GM18517 (cell line): ENCODE results near the gene MTO1.
"Not testable (repeated sequence)": the region's sequence is repeated elsewhere in the genome, so short reads cannot be mapped to it uniquely, and the experiment has no call there.

Source experiments
- ATAC-seq: cut with Tn5 transposase; IDR thresholded peaks from one replicate; pipeline ENCODE4 v1.9.1; 2021; ENCODE audit warnings: mild to moderate bottlenecking, moderate library complexity; ENCODE audit not compliant: unreplicated experiment

MTO1 gene, protein sequence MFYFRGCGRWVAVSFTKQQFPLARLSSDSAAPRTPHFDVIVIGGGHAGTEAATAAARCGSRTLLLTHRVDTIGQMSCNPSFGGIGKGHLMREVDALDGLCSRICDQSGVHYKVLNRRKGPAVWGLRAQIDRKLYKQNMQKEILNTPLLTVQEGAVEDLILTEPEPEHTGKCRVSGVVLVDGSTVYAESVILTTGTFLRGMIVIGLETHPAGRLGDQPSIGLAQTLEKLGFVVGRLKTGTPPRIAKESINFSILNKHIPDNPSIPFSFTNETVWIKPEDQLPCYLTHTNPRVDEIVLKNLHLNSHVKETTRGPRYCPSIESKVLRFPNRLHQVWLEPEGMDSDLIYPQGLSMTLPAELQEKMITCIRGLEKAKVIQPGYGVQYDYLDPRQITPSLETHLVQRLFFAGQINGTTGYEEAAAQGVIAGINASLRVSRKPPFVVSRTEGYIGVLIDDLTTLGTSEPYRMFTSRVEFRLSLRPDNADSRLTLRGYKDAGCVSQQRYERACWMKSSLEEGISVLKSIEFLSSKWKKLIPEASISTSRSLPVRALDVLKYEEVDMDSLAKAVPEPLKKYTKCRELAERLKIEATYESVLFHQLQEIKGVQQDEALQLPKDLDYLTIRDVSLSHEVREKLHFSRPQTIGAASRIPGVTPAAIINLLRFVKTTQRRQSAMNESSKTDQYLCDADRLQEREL

DNA sequence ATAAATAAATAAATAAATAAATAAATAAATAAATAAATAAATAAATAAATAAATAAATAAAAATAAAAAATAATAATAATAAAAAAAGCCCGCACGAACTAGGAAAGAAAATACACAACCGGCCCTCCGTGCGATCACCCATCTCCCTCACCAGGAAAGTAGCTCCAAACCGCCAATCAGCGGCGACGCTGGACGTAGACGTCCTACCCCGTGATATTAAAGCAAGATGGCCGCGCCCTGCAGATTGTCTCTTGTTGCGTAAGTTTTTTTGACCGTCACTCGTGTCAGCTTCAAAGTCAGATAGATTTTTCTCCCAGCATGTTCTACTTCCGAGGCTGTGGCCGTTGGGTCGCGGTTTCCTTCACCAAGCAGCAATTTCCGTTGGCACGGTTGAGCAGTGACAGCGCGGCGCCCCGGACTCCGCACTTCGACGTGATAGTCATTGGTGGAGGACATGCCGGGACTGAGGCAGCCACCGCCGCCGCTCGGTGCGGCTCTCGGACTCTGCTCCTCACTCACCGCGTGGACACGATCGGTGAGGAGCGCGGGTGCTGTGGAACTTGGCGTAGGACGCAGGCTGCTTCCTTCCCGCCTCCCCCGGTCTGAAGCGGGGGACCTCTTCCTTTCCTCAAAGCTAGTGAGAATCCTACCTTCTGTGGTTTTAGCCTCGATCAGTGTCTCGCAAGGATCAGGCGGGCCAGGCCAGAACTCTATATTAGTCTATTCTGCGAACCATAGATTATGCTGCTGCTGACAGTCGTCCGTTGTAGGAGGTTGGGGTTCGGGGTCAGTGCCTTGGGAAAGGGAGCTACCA, at the start of gene MTO1:
TSS of gene MTO1 (plus strand) at position 201 of the 814 bp plus-strand sequence. CDS start at position 319, 118 bp downstream.
- ATAC-seq = peak; percentile 96

DNA sequence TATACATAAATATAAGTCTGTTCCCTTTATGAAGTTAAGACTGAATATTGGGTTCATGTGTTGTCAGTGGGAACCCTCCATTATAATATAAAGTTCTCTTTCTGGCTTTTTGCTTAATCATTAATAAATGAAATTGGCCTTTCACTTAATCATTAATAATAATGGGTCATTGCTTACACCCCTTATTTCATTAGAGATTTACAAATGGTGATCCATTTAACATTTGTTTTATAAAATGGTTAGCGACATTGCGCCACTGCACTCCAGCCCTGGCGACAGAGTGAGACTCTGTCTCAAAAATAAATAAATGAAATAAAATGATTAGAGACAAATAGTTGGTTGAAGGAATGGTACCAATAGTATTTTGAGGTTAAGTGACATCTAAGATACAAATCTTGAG, 48.4 kb upstream of the MTO1 start:
- no peak for ATAC-seq

DNA sequence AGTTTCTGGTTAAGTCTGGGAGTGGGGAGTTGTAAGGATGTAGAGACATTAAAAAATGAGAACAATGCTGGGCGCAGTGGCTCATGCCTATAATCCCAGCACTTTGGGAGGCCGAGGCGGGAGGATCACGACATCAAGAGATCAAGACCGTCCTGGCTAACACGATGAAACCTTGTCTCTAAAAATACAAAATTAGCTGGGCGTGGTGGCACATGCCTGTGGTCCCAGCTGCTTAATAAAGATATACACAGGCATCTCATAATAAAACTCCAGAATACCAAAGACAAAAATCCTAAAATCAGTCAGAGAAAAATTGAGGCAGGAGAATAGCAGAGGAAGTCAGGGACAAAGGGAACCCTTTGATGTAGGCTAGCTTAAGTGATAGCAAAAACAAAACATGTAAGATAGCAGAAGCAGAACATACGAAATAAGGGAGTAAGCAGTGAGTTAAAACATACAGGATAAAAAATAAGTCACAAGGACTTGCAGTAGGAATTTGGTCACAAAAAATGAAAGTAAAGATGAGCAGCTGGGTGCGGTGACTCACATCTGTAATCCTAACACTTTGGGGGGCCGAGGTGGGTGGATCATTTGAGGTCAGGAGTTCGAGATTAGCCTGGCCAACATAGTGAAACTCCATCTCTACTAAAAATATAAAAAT, 43.3 kb upstream of the MTO1 start:
- ATAC-seq = no peak

DNA sequence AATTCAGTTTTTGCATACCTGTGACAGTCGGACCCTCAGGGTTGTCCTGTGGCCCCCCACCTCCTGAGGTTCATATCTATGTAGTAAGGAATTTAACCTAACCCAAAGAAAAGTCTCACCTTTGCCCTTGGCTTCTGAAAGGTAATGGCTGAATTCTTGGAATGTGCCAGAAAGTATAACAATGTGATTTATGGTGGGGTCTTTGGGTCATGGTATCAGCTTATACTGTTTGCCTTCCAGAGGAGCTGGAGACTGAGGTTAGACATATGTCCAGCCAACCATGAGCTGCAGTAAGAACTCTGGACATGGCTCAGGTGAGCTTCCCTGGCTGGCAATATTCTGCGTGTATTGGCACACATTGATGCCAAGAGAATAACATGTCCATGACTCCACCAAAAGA, 40.0 kb upstream of the MTO1 start:
- ATAC-seq = no peak

DNA sequence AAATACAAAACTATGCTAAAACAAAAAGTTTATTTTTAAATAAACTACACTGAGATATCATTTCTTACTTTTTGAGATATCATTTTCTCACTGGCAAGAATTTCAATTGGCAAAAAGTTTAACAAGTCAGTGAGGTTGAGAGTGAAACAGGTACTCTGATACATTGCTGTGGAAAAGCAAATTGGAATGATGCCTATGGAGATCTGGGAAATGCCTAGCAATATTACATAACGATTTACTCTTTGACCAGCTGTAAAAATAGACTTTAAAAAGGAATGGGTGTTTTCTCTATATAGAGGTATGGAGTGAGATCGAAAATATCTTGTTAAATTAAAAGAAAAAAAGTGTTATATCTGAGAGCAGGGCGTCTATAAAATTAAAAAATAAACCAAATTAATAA, 26.3 kb upstream of the MTO1 start:
- no peak for ATAC-seq

DNA sequence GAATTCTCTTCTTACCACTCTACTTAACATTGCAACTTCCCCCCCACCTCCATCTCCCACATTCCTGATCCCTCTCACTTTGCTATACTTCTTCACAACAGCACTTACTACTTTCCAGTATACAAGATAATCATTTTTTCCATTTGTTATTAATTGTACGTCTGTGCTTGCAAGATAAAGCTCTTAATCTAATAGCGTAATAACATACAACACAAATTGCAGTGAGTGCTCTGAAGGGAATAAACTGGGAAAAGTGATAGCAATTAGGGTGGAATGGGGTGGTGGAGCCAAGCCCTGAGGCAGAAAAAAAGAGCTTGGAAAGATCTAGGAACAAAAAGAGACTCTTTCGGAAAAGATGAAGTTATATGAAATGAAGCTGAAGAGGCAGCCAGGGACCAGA, 18.0 kb upstream of the MTO1 start:
- ATAC-seq = no peak

DNA sequence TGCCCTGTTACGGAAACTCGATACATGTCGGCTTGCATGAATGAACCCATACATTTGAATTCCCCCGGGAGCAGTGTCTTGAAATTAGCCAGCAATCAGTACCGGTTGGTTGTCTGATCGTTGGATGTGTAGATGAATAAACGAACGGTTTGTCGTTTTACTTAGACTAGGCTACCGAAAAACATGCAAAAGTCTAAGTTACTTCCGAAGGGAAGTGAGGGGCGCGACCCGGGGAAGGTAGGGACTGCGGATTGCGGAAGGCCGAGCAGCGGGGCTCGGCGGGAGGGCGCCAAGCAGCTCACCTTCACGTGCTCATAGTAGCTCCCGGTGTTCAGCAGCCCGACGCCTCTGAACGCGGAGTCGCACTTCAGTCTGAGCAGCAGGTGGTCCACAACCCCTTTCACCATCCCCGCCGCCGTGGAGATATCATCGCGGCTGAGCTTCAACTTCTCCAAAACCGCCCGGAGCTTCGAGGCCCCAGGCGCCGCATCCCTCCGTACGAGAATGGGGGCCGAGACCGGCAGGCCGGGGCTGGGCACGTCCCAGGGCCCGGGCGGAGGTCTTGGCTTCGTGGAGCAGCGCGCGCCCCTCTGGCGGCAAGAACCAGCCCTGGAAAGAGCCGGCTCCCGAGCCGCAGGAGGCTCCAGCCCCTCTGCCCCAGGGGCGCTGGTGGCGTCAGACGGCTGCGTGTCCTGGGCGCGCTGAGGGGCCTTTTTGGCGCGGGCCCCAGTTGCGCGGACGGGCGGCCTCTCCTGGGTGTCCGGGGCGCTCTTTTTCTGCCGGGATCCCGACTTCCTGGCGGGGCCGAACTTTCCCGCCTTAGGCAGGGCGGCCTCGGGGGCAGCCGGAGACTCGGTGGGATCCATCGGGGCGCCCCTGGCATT, 10.1 kb upstream of the MTO1 start:
- ATAC-seq = peak; percentile 56

DNA sequence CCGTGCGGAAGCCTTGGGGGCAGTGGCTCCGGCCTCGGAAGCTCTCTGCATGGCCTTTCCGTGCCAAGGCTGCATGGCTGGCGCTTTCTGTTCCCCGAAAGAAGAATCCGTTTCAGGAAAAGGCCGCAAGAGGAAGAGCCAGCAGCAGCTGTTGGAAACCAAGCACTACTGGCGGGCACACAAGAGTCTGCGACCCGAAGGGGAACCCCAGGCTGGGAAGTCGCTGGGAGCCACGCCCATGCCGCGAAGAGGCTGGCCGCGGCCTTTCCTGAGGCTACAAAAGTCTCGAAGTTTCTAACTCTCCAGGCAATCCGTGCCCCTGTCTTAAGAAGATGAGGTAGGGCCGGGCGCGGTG, 9.5 kb upstream of the MTO1 start, which contains the start of gene CGAS:
TSS of gene CGAS (minus strand) at position 191 of the 355 bp plus-strand sequence. CDS start at position 75, 116 bp downstream.
- ATAC-seq = peak; percentile 68

DNA sequence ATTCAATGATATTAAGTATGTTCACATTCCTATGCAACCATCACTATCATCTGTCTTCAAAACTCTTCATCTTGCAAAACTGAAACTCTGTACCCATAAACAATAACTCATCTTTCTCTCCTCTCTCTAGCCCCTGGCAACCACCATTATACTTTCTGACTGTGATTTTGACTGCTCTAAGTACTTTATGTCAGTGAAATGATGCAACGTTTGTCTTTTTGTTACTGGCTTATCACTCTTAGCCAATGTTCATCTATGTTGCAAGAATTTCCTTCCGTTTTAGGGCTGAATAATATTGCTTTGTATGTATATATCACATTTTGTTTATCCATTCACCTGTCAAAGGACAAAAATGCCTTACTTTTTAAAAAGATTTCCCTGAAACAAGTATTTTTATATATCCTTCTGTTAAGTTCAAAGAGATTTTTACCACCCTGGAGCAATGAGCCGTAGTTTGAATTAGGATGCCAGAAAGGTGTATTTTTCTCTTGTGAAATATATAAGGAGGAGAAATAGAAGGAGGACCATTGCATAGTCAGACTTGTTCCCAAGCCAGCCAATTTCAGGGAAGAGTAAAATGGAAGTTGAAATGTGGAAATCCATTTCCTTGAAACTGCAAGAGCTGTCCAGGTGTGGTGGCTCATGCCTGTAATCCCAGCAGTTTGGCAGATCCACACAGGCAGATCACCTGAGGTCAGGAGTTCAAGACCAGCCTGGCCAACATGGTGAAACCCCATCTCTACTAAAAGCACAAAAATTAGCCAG, 5.5 kb upstream of the MTO1 start:
- ATAC-seq = no peak

DNA sequence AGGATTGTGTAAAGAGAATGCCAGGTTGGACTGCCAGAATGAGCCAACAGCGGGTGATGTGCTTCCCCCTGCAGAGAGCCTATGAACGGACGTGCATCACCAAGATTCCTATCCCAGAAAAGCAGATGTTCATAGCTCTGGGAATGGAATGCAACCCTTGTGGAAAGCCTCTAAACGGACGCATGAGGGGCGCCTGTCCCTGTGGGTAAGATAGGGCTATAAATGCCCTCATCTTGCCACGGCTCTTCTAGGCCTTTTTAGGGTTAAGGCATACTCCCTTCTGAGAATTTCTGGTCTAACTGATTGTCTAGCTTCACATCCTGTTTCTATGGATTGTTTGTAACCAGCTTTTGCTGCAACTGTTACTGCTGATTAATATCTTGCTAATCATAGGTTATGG, 2.1 kb upstream of the MTO1 start:
- ATAC-seq = not testable (repeated sequence)

DNA sequence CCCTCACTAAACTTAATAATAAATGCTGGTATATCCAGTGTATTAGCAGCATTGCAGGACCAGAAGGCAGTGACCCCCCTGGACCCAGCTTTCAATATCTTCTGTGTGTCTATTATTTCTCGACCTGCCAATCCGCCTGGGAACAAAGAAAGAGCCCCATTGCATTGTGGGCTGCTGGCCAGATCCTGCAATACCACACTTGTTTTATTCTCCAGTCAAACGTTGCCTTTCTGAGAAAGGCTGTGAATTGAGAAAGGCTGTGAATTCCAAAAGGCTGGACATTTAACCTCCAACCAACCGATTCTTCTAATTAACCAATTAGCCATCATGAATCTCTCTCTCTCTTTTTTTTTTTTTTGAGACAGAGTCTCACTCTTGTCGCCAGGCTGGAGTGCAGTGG, 1.5 kb upstream of the MTO1 start:
- ATAC-seq = no peak

DNA sequence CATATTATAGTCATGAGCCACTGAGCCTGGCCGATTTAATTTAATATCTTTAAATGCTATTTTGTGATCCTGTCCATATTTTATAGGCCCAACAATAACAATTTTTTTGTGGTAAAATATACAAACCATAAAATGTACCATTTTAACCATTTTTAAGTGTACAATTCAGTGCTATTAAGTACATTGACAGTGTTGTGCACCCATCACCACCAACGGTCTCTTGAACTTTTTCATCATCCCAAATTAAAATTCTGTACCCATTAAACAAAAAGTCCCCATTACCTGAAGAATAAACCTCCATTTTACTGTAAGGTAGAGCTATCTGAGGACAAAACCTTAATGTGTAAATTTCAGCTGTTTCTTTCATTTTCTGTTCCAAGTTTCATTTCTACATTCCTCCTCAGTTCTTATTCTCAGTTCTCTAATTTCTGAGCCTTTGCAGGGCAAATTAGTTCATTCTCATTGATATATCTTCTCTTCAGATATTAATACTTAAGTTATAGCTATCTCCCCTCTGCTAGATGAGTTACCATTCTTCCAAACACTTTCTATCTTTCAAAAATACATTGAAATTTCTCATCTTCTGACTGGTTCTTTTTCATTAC, 10.3 kb downstream of the MTO1 start:
- peak; percentile 99 for ATAC-seq

DNA sequence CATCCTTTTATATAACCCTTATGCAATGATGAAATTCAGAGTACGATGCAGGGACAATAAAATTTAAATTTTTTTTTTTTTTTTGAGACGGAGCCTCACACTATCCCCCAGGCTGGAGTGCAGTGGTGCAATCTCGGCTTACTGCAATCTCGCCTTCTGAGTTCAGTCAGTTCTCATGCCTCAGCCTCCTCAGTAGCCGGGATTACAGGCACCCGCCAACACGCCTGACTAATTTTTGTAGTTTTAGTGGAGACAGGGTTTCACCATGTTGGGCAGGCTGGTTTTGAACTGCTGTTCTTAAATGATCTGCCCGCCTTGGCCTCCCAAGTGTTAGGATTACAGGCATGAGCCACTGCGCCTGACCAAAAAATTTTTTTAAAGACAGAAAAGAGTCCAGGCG, 15.2 kb downstream of the MTO1 start:
- no peak for ATAC-seq

DNA sequence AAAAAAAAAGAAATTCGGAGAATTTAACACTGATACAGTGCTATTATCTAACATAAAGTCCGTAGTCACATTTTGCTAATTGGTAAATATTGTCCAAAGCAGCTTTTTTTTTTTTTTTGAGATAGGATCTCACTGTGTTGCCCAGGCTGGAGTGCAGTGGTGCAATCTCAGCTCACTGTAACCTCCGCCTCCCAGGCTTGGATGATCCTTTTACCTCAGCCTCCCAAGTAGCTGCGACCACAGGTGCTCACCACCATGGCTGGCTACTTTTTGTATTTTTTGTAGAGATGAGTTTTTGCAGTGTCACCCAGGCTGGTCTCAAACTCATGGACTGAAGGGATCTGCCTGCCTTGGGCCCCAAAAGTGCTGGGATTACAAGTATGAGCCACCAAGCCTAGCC, 15.9 kb downstream of the MTO1 start:
- no peak for ATAC-seq

DNA sequence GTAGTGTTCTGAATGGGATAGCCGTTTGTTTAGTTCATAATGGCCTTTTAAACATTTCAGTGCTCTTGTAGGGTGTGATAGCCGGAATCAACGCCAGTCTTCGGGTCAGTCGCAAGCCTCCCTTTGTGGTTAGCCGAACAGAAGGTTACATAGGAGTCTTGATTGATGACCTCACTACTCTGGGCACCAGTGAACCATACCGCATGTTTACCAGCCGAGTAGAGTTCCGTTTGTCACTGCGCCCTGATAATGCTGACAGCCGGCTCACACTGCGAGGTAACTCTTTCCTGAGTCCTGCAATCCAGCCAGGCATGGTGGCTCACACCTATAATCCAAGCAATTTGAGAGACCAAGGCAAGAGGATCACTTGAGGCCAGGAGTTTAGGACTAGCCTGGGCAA, 20.4 kb downstream of the MTO1 start:
- no peak for ATAC-seq

DNA sequence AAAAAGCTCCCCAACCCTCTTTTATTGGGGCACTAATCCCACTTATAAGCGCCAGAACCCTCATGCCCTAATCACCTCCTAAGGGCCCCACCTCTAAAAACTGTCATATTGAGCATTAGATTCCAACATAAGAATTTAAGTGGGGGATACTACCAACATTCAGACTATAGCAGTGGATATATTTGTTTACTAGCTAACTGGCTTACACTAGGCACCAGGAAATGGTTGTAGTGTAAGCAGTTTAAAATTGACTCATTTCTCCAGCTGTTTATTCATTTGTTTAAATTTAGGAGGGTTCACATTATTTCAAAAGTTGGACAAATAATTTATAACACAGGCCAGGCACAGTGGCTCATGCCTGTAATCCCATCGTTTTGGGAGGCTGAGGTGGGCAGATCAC, 22.9 kb downstream of the MTO1 start:
- no peak for ATAC-seq

DNA sequence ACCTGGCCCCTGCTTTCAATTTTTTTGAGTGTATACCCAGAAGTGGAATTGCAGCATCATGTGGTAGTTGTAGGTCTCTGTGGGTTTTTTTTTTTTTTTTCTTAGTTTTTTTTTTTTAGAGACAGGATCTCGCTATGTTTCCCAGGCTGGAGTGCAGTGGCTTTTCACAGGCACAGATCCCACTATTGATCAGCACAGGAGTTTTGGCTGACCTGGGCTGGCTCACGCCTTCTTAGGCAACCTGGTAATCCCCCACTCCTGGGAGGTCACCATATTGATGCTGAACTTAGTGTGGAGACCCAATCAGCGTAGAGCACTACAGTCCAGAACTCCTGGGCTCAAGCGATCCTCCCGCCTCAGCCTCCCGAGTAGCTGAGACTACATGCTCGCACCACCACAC, 25.9 kb downstream of the MTO1 start:
- ATAC-seq = no peak

DNA sequence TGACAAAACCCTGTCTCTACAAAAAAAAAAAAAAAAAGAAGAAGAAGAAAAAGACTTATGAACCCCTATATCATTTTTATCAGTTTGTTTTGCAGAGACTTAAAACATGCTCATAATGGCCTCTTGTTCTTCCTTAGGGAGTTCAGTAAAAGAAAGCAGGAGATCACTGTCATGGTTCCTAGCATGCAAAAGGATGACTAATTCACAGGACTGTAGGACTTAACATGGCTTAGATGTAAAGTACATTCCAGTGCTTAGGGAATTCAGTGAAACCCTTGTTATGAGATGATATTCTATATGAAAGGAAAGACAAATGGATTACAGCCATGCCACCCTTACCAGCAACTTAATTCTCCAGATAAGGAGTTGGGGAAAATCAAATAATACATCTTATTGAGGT, 29.8 kb downstream of the MTO1 start:
- no peak for ATAC-seq

DNA sequence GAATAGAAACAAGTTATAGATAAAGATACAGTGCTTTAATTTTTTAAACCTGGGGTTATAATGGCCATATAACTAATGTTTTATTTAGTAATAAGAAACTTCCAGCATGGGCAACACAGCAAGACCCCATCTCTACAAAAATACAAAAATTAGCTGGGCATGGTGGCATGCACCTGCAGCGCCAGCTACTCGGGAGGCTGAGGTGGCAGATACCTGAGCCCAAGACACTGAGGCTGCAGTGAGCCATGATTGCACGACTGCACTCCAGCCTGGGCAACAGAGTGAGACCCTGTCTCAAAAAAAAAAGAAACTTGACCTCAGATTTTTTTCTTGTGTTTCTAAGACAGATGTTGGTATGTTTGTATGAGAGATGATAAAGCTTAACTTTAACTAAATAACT, 36.4 kb downstream of the MTO1 start:
- ATAC-seq = no peak
